Nephron progenitor cell (in vitro differentiated cells): ENCODE data around the gene SLC22A1.
A peak's percentile ranks its signal among the peaks of the same experiment; 100 is the strongest.

Experiments
- DNase-seq: peaks from one replicate; pipeline ENCODE4 v3.0.0; 2021
- H3K27ac Mint-ChIP-seq: 2 replicates; pipeline ENCODE4 v1.8.0; 2021; ENCODE audit warnings: mild to moderate bottlenecking, moderate library complexity, mixed read lengths
- H3K27me3 Mint-ChIP-seq: 2 replicates; pipeline ENCODE4 v1.8.0; 2021; ENCODE audit warnings: mild to moderate bottlenecking, low read depth, mixed read lengths; ENCODE audit not compliant: poor library complexity
- H3K36me3 Mint-ChIP-seq: 2 replicates; pipeline ENCODE4 v1.8.0; 2021; ENCODE audit warnings: low read depth, mixed read lengths
- H3K4me1 Mint-ChIP-seq: 2 replicates; pipeline ENCODE4 v1.8.0; 2021; ENCODE audit warnings: mixed read lengths
- H3K4me3 Mint-ChIP-seq: 2 replicates; pipeline ENCODE4 v1.8.0; 2021; ENCODE audit warnings: mild to moderate bottlenecking, moderate library complexity, mixed read lengths
- H3K9me3 Mint-ChIP-seq: 2 replicates; pipeline ENCODE4 v1.8.0; 2021; ENCODE audit warnings: mild to moderate bottlenecking, moderate library complexity, mixed read lengths
- CTCF ChIP-seq: fragments of 200-600 bp; sonication (generic); IDR thresholded peaks from 2 replicates; pipeline ENCODE4 v1.5.0; 2021; ENCODE audit warnings: antibody characterized with exemption

SLC22A1 gene

GRCh38 chr6:160092602-160093001, 29.0 kb upstream of the SLC22A1 start:
- no peak for DNase-seq
- Mint-ChIP-seq H3K9me3 (no peaks in the 10 kb centered on the region), H3K27me3 (no peaks in the 10 kb centered on the region), H3K36me3 (peaks cover 66% of the 10 kb centered on the region), H3K4me1 (no peaks in the 10 kb centered on the region), H3K27ac (no peak overlapping the region), H3K4me3 (no peak overlapping the region)
- TF ChIP-seq CTCF: no peak

DNA sequence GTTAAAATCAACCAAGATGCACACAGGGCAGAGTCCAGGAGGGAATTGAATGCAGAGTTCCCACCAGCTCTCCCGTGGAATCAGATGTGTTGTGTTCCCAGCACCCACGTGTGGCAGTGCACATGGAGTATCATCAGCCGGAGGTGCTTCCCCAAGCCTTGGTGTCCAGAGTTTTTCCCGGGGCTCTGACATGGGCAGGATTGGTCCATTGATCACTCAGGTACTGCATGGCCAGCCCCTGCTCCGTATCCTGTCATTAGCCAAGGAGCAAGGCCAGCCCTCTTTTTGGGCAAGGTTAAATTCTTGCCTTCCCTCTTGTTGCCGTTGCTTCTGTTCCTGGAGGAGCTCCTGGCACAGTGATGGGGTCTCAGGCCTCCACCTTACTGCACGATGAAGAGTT, 28.6 kb upstream of the SLC22A1 start:
- Mint-ChIP-seq H3K27me3 (no peaks in the 10 kb centered on the region), H3K4me1 (no peaks in the 10 kb centered on the region), H3K27ac (no peak overlapping the region), H3K4me3 (no peak overlapping the region), H3K9me3 (no peaks in the 10 kb centered on the region), H3K36me3 (peaks cover 71% of the 10 kb centered on the region)
- no peak for TF ChIP-seq CTCF
- no peak for DNase-seq

DNA sequence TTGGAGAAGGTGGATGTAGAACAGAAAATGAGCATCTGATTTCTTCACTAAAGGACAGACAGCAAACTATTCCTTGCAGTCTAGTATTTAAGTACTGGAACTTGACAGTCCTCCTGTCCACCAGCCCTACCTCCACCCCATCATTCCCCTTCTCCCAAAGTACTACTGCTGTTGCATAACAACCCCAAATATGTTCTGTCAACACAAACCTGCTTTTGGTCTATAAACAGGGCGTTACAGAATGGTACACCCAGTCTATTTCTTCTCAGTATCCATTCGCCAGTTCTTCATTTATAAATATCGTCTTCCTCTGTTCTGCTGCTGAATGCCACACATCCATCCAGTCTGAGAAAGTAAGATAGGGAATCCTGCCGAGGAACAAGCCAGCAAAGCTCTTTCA, 27.7 kb upstream of the SLC22A1 start:
- Mint-ChIP-seq H3K9me3 (no peaks in the 10 kb centered on the region), H3K4me1 (no peaks in the 10 kb centered on the region), H3K27me3 (no peaks in the 10 kb centered on the region), H3K36me3 (peaks cover 74% of the 10 kb centered on the region), H3K27ac (no peak overlapping the region), H3K4me3 (no peak overlapping the region)
- no peak for DNase-seq
- no peak for TF ChIP-seq CTCF

DNA sequence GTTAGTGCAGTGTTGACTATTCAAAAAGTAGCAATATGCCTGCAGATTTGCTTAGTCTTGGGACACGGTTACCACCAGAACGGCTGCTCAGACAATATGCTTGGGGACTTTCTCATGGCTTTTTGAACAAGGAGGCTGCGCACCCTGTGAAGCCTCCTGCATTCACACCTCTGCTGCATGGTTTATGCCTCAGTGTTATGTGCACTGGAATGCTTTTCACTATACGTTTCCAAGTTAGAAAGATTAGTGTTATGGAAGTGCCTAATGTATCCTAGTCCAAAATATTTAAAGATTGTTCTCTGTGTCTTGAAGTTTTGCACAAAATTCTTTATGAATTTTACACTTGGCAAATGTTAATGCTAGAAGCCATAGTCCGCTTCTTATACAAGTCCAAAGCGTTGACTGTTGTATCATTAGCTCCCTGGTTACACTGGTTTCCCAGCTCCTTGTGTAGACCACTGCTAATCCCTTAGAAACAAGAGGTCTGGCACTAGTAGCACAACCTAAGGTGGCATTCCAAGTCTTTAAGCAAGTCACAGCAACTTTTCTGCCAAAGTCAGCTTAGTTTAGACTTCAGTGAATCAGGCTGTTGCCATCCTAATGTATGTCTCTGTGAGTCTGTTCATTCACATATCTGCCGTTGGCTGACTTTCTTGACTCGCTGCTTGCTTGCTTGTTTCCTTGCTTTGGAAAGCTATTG, 26.3 kb upstream of the SLC22A1 start:
- Mint-ChIP-seq H3K36me3 (peaks cover 69% of the 10 kb centered on the region), H3K9me3 (no peaks in the 10 kb centered on the region), H3K4me3 (no peak overlapping the region), H3K4me1 (no peaks in the 10 kb centered on the region), H3K27ac (no peak overlapping the region), H3K27me3 (no peaks in the 10 kb centered on the region)
- no peak for DNase-seq
- no peak for TF ChIP-seq CTCF

DNA sequence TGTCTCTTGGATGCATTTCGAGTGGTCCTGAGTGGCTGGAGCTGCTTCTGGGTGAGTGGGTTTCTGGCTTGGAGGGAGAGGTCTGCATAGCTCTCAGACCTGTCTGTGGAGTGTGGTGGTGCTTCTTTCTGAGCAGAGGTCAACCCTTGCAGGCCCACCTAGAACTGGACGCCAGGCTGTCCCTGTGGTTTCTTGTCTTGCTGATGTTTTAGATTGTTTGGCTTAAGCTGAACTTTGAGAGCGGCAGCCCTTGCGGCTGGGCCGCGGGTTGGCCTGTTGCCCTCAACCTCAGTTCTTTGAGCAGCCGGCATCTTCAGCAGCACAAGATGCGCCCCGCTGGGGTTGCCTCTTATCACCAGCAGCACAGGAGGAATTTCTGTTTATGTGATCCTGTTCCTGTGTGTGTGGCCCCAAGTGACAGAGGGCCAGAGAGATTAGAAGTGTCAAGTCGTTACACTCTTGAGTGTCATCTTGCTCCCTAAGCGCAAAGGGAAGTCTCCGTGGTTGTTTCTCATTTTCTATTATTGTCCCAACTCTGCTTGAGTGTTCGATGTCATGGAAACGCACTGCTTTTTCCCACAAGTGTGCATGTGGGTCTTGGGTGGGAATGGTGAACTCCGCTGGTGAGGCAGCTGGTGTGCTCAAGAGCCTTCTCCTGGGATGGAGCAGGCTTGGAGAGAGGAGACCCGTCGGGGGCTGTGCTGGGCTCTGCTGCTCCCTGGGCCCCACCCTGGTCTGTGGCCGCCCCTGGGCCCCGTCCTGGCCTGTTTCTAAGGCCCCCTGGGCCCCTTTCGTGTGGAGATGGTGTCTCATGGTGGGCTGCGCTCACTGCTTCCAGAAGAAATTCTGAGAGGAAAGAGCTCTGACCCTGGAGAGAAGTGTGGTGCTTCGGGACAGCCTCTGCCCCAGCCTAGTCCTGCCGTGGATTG, 20.1 kb upstream of the SLC22A1 start:
- H3K36me3 Mint-ChIP-seq: peaks cover 76% of the 10 kb centered on the region
- peaks cover 2% of the 10 kb centered on the region for H3K4me1 Mint-ChIP-seq
- no peak for DNase-seq

More for the DNA sequence above, 20.1 kb upstream of the SLC22A1 start:
- Mint-ChIP-seq H3K9me3 (no peaks in the 10 kb centered on the region), H3K27me3 (no peaks in the 10 kb centered on the region), H3K4me3 (no peak overlapping the region), H3K27ac (peak overlapping the region; percentile 81)
- no peak for TF ChIP-seq CTCF
